GM23338 (cell line): ENCODE results near the gene PJA2.

Experiments
- CTCF ChIP-seq, 2 experiments: fragments of 200-600 bp in 1 of 2; sonication (generic) in 1 of 2; conservative IDR thresholded peaks; 2 replicates each; pipeline versions ENCODE4 v1.5.1 to v1.6.1; 2016 to 2017; ENCODE audit warnings: antibody characterized with exemption in 2 of 2, low read depth in 2 of 2, mild to moderate bottlenecking in 2 of 2, moderate library complexity in 1 of 2
- EZH2 ChIP-seq: fragments of 200-600 bp; sonication (generic); IDR thresholded peaks from one replicate; pipeline ENCODE4 v1.8.0; 2017; ENCODE audit warnings: antibody characterized with exemption, mild to moderate bottlenecking, low read depth; ENCODE audit not compliant: unreplicated experiment
- POLR2AphosphoS5 ChIP-seq: IDR thresholded peaks from 2 replicates; pipeline ENCODE4 v1.6.1; 2016; ENCODE audit warnings: antibody characterized with exemption, low read depth
- REST ChIP-seq: IDR thresholded peaks from one replicate; pipeline ENCODE4 v1.6.1; 2018; ENCODE audit warnings: antibody characterized with exemption; ENCODE audit not compliant: unreplicated experiment

GRCh38 chr5:109315245-109315644 lies 94.5 kb downstream of the PJA2 start:
- TF ChIP-seq REST = no peak
- no peak for TF ChIP-seq EZH2
- TF ChIP-seq CTCF (conservative IDR thresholded peaks at IDR 0.05; ENCODE audit: low read depth in 2 of 2) = no peak
- TF ChIP-seq POLR2AphosphoS5 = no peak
